ENCODE results near the gene PRKCD. TPM values are rescaled to one million over a fixed set of nuclear protein-coding genes. Genes with fewer than 3 reads are reported as not detected.

PRKCD gene
- total and polyA plus RNA-seq, 5 donors from 2014 or later: 13.6 to 33.6 (median 16.8) TPM

DNA sequence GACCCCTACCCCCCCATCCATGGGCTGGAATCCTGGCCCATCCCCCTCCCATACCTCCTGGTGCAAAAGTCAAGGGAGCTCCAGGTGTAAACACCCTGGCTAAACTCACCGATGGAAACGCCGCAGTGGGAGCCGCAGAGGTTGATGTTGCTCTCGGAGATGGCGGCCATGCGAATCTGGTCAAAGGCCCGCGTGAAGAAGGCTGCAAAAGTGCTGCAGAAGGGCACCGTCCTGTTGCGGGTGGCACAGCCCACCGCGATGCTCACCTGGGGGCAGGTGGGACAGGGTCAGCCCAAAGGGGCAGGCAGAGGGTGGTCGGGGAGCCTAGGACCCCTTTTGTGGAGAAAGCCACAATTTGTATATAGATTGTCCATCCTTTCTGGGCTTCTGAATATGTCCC, 68.2 kb downstream of the PRKCD start:
- H3K27me3 Mint-ChIP-seq: no peaks in the 10 kb centered on the region
- Histone ChIP-seq H3K27me3 (ENCODE audit: control insufficient read depth, insufficient read depth, low read length) (no peaks in the 10 kb centered on the region), H3K4me1 (ENCODE audit: control insufficient read depth, insufficient read depth, low read length, poor library complexity, severe bottlenecking) (no peaks in the 10 kb centered on the region), H3K27ac (ENCODE audit: insufficient read depth, low read length, poor library complexity, severe bottlenecking) (no peak overlapping the region), H3K4me3 (ENCODE audit: low read depth, low read length) (no peak overlapping the region), H3K9me3 (ENCODE audit: control insufficient read depth in 2 of 2, low read length in 2 of 2) (no peaks in the 10 kb centered on the region), H3K36me3 (ENCODE audit: control insufficient read depth, insufficient read depth, low read length) (peaks cover 90% of the 10 kb centered on the region)
- no peaks in the 10 kb centered on the region for H3K9me3 Mint-ChIP-seq
- no peak overlapping the region for H3K4me3 Mint-ChIP-seq
- H3K27ac Mint-ChIP-seq: no peak overlapping the region
- DNase-seq (no peak), ATAC-seq (ENCODE audit: low read depth in 2 of 2) (no peak)
- H3K36me3 Mint-ChIP-seq: peaks cover 35% of the 10 kb centered on the region
- no peaks in the 10 kb centered on the region for H3K4me1 Mint-ChIP-seq

DNA sequence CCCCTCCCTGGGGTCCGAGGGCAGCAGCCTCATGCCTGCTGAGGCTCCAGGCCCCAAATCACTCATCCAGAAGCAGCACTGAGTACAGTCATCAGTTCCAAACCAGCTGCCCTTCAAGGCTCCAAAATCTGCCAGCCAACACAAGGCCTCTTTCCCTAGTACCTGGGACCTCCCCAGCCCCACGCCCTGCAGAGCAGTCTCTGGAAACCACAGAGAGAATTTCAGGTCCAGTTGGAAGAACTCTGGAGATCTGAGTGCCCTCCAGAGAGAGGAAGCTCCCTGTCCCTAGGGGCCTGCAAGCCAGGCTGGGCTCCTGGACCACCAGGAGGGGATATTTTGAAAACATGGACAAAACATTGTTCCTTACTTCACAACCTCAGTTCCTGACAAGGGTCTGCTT, 68.6 kb downstream of the PRKCD start:
- H3K4me1 Mint-ChIP-seq: no peaks in the 10 kb centered on the region
- H3K27ac ChIP-seq (ENCODE audit: insufficient read depth, low read length, poor library complexity, severe bottlenecking): no peak overlapping the region
- no peak overlapping the region for H3K4me3 ChIP-seq (ENCODE audit: low read depth, low read length)
- H3K36me3 Mint-ChIP-seq: peaks cover 37% of the 10 kb centered on the region
- ATAC-seq (ENCODE audit: low read depth in 2 of 2) (no peak), DNase-seq (no peak)
- no peaks in the 10 kb centered on the region for H3K4me1 ChIP-seq (ENCODE audit: control insufficient read depth, insufficient read depth, low read length, poor library complexity, severe bottlenecking)
- no peaks in the 10 kb centered on the region for H3K9me3 ChIP-seq (ENCODE audit: control insufficient read depth in 2 of 2, low read length in 2 of 2)
- no peaks in the 10 kb centered on the region for H3K27me3 ChIP-seq (ENCODE audit: control insufficient read depth, insufficient read depth, low read length)
- H3K4me3 Mint-ChIP-seq: no peak overlapping the region
- no peaks in the 10 kb centered on the region for H3K27me3 Mint-ChIP-seq
- H3K27ac Mint-ChIP-seq: peak overlapping the region in 1 of 3 donors; percentile 43
- no peaks in the 10 kb centered on the region for H3K9me3 Mint-ChIP-seq
- peaks cover 90% of the 10 kb centered on the region for H3K36me3 ChIP-seq (ENCODE audit: control insufficient read depth, insufficient read depth, low read length)

- Histone ChIP-seq H3K36me3 (ENCODE audit: control insufficient read depth, insufficient read depth, low read length) (peaks cover 89% of the 10 kb centered on the region), H3K4me3 (ENCODE audit: low read depth, low read length) (no peak overlapping the region), H3K27ac (ENCODE audit: insufficient read depth, low read length, poor library complexity, severe bottlenecking) (no peak overlapping the region), H3K27me3 (ENCODE audit: control insufficient read depth, insufficient read depth, low read length) (no peaks in the 10 kb centered on the region), H3K9me3 (ENCODE audit: control insufficient read depth in 2 of 2, low read length in 2 of 2) (no peaks in the 10 kb centered on the region), H3K4me1 (ENCODE audit: control insufficient read depth, insufficient read depth, low read length, poor library complexity, severe bottlenecking) (no peaks in the 10 kb centered on the region)
- Mint-ChIP-seq H3K4me3 (no peak overlapping the region), H3K9me3 (no peaks in the 10 kb centered on the region), H3K27ac (peak overlapping the region in 1 of 3 donors; percentile 43), H3K4me1 (no peaks in the 10 kb centered on the region), H3K27me3 (no peaks in the 10 kb centered on the region), H3K36me3 (peaks cover 38% of the 10 kb centered on the region)
- DNase-seq: no peak
- ATAC-seq (ENCODE audit: low read depth in 2 of 2): no peak
Measured at GRCh38 chr3:53230041-53230621, 69.1 kb downstream of the PRKCD start.

GRCh38 chr3:53230789-53231188, 69.8 kb downstream of the PRKCD start:
- Mint-ChIP-seq H3K27ac (no peak overlapping the region), H3K4me1 (no peaks in the 10 kb centered on the region), H3K27me3 (no peaks in the 10 kb centered on the region), H3K36me3 (peaks cover 34% of the 10 kb centered on the region), H3K4me3 (no peak overlapping the region), H3K9me3 (no peaks in the 10 kb centered on the region)
- H3K4me1 ChIP-seq (ENCODE audit: control insufficient read depth, insufficient read depth, low read length, poor library complexity, severe bottlenecking): no peaks in the 10 kb centered on the region
- H3K27ac ChIP-seq (ENCODE audit: insufficient read depth, low read length, poor library complexity, severe bottlenecking): no peak overlapping the region
- no peak for DNase-seq
- ATAC-seq (ENCODE audit: low read depth in 2 of 2): no peak
- no peaks in the 10 kb centered on the region for H3K27me3 ChIP-seq (ENCODE audit: control insufficient read depth, insufficient read depth, low read length)
- H3K9me3 ChIP-seq (ENCODE audit: control insufficient read depth in 2 of 2, low read length in 2 of 2): no peaks in the 10 kb centered on the region
- no peak overlapping the region for H3K4me3 ChIP-seq (ENCODE audit: low read depth, low read length)
- peaks cover 88% of the 10 kb centered on the region for H3K36me3 ChIP-seq (ENCODE audit: control insufficient read depth, insufficient read depth, low read length)

- Histone ChIP-seq H3K27ac (ENCODE audit: insufficient read depth, low read length, poor library complexity, severe bottlenecking) (no peak overlapping the region), H3K27me3 (ENCODE audit: control insufficient read depth, insufficient read depth, low read length) (no peaks in the 10 kb centered on the region), H3K36me3 (ENCODE audit: control insufficient read depth, insufficient read depth, low read length) (peaks cover 88% of the 10 kb centered on the region), H3K4me3 (ENCODE audit: low read depth, low read length) (no peak overlapping the region), H3K4me1 (ENCODE audit: control insufficient read depth, insufficient read depth, low read length, poor library complexity, severe bottlenecking) (no peaks in the 10 kb centered on the region), H3K9me3 (ENCODE audit: control insufficient read depth in 2 of 2, low read length in 2 of 2) (no peaks in the 10 kb centered on the region)
- no peak for ATAC-seq (ENCODE audit: low read depth in 2 of 2)
- DNase-seq: no peak
- Mint-ChIP-seq H3K36me3 (peaks cover 29% of the 10 kb centered on the region), H3K9me3 (no peaks in the 10 kb centered on the region), H3K4me3 (no peak overlapping the region), H3K27ac (no peak overlapping the region), H3K4me1 (no peaks in the 10 kb centered on the region), H3K27me3 (no peaks in the 10 kb centered on the region)
Measured at GRCh38 chr3:53231532-53232511, 70.8 kb downstream of the PRKCD start.

DNA sequence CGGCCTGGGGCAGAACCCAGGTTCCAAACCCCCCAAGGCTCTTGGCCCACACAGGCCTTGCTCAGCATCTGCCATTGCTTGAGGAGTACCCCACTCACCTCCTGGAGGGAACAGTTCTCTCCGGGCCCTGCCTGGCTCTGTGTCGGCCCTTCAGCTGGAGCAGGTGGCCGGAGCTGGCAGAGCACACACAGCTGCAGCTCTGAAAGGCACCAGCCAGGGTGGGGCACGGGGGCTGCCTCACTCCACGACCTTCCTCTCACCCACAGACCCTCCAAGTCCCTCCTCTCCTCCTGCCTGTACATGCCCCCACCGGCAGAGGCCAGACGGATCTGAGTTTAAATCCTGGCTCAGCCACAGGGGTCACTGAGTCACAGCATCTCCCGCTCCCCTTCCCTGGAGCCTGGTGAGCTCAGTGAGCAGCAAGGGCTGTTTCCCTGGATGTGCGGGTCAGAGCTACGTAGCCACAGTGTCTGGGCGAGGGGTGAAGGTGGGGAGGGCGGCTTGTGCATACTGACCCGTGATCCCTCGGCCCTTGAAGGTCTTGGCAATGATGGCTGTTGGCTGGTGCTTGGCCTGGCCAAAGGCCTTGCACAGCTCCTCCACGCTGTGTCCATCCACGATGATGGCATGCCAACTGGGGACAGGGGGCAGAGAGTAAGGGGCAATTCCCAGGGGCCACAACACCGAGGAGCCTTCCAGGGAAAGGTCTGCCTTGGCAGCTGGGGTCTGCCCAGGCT, 71.8 kb downstream of the PRKCD start:
- no peaks in the 10 kb centered on the region for H3K4me1 Mint-ChIP-seq
- Histone ChIP-seq H3K27me3 (ENCODE audit: control insufficient read depth, insufficient read depth, low read length) (no peaks in the 10 kb centered on the region), H3K27ac (ENCODE audit: insufficient read depth, low read length, poor library complexity, severe bottlenecking) (no peak overlapping the region), H3K36me3 (ENCODE audit: control insufficient read depth, insufficient read depth, low read length) (peaks cover 80% of the 10 kb centered on the region), H3K4me3 (ENCODE audit: low read depth, low read length) (no peak overlapping the region), H3K9me3 (ENCODE audit: control insufficient read depth in 2 of 2, low read length in 2 of 2) (no peaks in the 10 kb centered on the region), H3K4me1 (ENCODE audit: control insufficient read depth, insufficient read depth, low read length, poor library complexity, severe bottlenecking) (no peaks in the 10 kb centered on the region)
- no peaks in the 10 kb centered on the region for H3K27me3 Mint-ChIP-seq
- no peaks in the 10 kb centered on the region for H3K9me3 Mint-ChIP-seq
- ATAC-seq (ENCODE audit: low read depth in 2 of 2): no peak
- peak overlapping the region in 2 of 3 donors; percentile 12 to 15 for H3K27ac Mint-ChIP-seq
- no peak overlapping the region for H3K4me3 Mint-ChIP-seq
- DNase-seq: no peak
- peaks cover 22% of the 10 kb centered on the region for H3K36me3 Mint-ChIP-seq

DNA sequence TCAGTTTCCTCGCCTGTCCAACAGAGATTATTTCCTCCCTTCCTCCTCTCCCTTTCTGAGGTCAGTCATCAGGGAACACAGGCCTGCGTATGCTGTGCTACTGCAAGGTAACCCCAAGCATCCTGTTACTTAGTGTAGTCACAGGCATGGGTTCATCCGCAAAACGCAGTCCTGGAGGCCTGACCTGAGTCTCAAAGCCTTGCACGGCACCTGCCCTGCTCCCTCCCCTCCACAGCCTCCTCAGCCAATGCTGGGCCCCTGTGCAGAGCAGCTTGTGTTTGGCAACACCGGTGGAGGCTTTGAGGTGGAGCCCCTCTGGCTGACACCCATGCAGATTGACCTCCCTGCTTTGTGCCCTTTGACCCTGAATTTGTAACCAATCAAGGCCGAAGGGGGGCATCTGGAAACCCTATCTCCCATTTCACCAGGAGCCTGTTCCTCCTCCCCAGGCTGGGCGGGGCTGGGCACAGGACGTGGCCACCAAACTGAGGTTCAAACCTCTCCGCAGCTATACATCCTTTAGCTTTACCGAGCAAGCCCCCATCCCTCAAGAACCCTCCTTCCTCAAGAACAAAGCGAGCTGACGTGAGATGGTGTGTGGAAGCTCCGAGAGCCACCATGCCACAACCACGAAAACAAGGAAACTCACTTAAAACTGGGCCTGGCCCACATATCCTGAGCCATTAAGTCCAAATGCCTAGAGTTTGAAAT, 73.3 kb downstream of the PRKCD start:
- H3K36me3 ChIP-seq (ENCODE audit: control insufficient read depth, insufficient read depth, low read length): peaks cover 80% of the 10 kb centered on the region
- H3K9me3 Mint-ChIP-seq: no peaks in the 10 kb centered on the region
- ATAC-seq (ENCODE audit: low read depth in 2 of 2): no peak

More for the DNA sequence above, 73.3 kb downstream of the PRKCD start:
- Mint-ChIP-seq H3K27me3 (no peaks in the 10 kb centered on the region), H3K36me3 (peaks cover 16% of the 10 kb centered on the region), H3K4me1 (peaks cover 0 to 2% (median 0%) of the 10 kb centered on the region in 4 donors), H3K4me3 (no peak overlapping the region), H3K27ac (no peak overlapping the region)
- DNase-seq: no peak
- no peak overlapping the region for H3K27ac ChIP-seq (ENCODE audit: insufficient read depth, low read length, poor library complexity, severe bottlenecking)
- H3K4me1 ChIP-seq (ENCODE audit: control insufficient read depth, insufficient read depth, low read length, poor library complexity, severe bottlenecking): no peaks in the 10 kb centered on the region
- no peaks in the 10 kb centered on the region for H3K9me3 ChIP-seq (ENCODE audit: control insufficient read depth in 2 of 2, low read length in 2 of 2)
- no peaks in the 10 kb centered on the region for H3K27me3 ChIP-seq (ENCODE audit: control insufficient read depth, insufficient read depth, low read length)
- H3K4me3 ChIP-seq (ENCODE audit: low read depth, low read length): no peak overlapping the region
